Measurements from ENCODE around the gene CACNA1D. TPM values are rescaled to one million over a fixed set of nuclear protein-coding genes. Genes with fewer than 3 reads are reported as not detected.

The CACNA1D gene
- total RNA-seq, 1 donor from 2014 or later = 1.9 TPM

DNA sequence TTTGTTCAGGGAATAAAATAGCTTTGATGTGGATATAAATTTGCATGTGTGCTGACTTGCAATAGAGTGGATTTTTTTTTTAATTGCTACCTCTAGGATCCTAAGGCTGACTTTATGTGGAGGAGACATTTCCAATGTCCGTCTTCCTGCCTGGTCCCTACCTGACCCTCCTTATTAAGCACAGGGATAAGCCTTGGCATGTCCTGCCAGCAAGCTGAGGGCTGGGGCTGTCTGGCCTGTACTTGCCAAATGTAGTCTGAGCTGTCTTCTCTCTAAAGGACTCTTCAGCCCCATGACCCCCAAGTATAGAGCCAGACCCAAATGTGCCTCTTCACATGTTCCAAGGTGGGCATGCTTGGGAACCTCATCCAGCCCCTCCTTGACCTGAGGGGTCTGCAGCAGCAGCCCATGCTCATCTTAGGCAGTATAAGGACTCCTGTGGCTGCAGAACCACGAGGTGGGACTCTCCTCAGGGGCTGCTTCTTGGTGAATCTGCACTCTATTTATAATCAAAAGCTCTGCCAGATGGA, 88.8 kb downstream of the CACNA1D start:
- CTCF ChIA-PET = no interaction called here
- H3K4me3 Mint-ChIP-seq = no peak overlapping the region
- TF ChIP-seq, protein P1, sequence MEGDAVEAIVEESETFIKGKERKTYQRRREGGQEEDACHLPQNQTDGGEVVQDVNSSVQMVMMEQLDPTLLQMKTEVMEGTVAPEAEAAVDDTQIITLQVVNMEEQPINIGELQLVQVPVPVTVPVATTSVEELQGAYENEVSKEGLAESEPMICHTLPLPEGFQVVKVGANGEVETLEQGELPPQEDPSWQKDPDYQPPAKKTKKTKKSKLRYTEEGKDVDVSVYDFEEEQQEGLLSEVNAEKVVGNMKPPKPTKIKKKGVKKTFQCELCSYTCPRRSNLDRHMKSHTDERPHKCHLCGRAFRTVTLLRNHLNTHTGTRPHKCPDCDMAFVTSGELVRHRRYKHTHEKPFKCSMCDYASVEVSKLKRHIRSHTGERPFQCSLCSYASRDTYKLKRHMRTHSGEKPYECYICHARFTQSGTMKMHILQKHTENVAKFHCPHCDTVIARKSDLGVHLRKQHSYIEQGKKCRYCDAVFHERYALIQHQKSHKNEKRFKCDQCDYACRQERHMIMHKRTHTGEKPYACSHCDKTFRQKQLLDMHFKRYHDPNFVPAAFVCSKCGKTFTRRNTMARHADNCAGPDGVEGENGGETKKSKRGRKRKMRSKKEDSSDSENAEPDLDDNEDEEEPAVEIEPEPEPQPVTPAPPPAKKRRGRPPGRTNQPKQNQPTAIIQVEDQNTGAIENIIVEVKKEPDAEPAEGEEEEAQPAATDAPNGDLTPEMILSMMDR (IDR thresholded peaks at IDR 0.05) = no peak
- H3K4me1 Mint-ChIP-seq = no peaks in the 10 kb centered on the region
- ATAC-seq (ENCODE audit: low read depth) = no peak
- POLR2A ChIA-PET = no interaction called here
- DNase-seq = no peak
- intact Hi-C loops (cut with micrococcal nuclease) = no loop called here
- no peaks in the 10 kb centered on the region for H3K9me3 Mint-ChIP-seq
- no peaks in the 10 kb centered on the region for H3K27me3 Mint-ChIP-seq
- no peaks in the 10 kb centered on the region for H3K36me3 Mint-ChIP-seq (ENCODE audit: low read depth)
- H3K27ac Mint-ChIP-seq = no peak overlapping the region

DNA sequence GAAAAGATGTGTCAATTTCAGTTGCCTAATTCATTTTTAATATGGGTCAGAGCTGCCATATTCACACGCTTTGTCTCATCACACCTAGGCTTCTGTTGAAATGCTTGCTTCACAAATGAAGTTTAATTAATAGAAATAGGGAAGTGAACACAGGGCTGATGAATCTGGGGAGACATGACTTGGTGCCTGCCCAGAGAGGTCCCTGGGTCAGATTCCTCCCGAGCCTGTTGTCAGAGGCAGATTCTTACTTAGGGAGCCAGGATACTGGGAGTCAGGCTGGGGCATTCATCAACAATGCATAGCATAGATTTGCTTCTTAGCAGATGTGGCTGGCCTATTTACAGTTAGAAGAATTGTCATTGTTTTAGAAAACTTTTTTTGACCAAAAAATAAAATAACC, 90.6 kb downstream of the CACNA1D start:
- intact Hi-C loops (cut with micrococcal nuclease) = no loop called here
- Mint-ChIP-seq H3K27me3 (no peaks in the 10 kb centered on the region), H3K36me3 (ENCODE audit: low read depth) (no peaks in the 10 kb centered on the region), H3K27ac (no peak overlapping the region), H3K4me3 (no peak overlapping the region), H3K4me1 (no peaks in the 10 kb centered on the region), H3K9me3 (no peaks in the 10 kb centered on the region)
- no peak for DNase-seq
- TF ChIP-seq, protein P1 (IDR thresholded peaks at IDR 0.05) = no peak
- no peak for ATAC-seq (ENCODE audit: low read depth)
- CTCF ChIA-PET = no interaction called here
- POLR2A ChIA-PET = no interaction called here

DNA sequence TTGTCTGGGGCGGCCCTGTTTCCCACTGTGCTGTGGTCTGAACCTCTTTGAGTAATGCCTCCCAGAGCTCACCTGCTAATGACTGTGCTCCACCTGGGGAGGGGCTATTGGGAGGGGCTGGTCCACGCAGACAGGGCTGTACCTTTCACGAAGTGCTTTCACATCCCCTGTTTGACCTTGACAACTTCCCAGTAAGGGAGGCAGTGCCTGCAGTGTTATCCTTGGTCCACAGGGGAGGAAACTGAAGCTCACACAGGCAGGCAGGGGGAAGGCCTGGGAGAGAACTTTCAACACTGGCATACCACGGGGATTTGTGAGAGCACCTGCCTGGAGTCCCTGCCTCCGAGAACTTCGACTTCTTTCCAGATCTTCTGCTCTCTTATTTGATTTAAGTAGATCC, 91.2 kb downstream of the CACNA1D start:
- Mint-ChIP-seq H3K4me1 (no peaks in the 10 kb centered on the region), H3K27me3 (no peaks in the 10 kb centered on the region), H3K9me3 (no peaks in the 10 kb centered on the region), H3K4me3 (no peak overlapping the region), H3K27ac (no peak overlapping the region), H3K36me3 (ENCODE audit: low read depth) (no peaks in the 10 kb centered on the region)
- TF ChIP-seq, protein P1 (IDR thresholded peaks at IDR 0.05) = no peak
- no peak for ATAC-seq (ENCODE audit: low read depth)
- POLR2A ChIA-PET = no interaction called here
- CTCF ChIA-PET = no interaction called here
- intact Hi-C loops (cut with micrococcal nuclease) = no loop called here
- no peak for DNase-seq

DNA sequence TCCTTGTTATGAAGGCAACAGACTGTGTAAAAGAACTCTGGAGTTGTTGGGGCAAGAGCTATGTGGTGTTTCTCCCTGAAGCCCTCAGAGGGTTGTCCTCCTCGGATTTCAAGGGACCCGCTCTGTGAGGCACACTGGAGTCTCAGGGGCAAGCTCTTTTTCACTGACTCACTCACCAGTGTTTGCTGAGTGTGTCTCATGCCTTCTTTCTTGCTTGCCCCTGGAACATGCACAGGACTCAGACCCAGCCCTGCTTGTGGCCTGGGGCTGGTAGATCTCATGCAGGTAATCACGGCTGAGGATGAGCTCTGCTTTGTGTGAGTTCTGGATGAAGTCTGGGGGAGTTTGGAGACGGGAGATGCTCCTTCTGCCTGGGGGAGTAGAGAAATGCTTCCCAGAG, 93.7 kb downstream of the CACNA1D start:
- ChIA-PET CTCF (no interaction called here), POLR2A (no interaction called here)
- TF ChIP-seq, protein P1 (IDR thresholded peaks at IDR 0.05) = no peak
- no peaks in the 10 kb centered on the region for H3K36me3 Mint-ChIP-seq (ENCODE audit: low read depth)
- H3K27ac Mint-ChIP-seq = no peak overlapping the region
- peaks cover 5% of the 10 kb centered on the region for H3K4me1 Mint-ChIP-seq
- H3K9me3 Mint-ChIP-seq = no peaks in the 10 kb centered on the region
- intact Hi-C loops (cut with micrococcal nuclease) = no loop called here
- no peak for ATAC-seq (ENCODE audit: low read depth)
- DNase-seq = no peak
- no peak overlapping the region for H3K4me3 Mint-ChIP-seq
- no peaks in the 10 kb centered on the region for H3K27me3 Mint-ChIP-seq

DNA sequence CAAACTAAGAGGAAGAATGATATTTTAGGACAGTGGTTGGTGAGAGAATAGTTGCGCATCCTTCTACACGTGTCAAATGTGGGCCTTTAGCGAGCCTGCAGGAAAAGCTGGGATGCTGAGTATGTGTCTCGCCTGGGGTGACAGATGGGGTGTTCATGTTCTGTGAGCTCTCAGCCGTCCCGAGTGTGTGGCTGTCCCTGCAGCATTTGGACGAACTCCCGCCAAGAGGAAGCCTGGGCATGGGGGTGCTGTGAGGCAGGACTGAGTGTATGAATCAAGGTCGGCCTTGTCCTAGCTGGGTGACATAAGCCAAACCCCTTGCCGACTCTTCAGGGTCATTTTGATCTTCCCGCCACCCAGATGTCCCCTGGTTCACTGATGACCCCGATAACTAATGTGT, 94.8 kb downstream of the CACNA1D start:
- ChIA-PET CTCF (no interaction called here), POLR2A (no interaction called here)
- Mint-ChIP-seq H3K4me1 (peaks cover 8% of the 10 kb centered on the region), H3K4me3 (no peak overlapping the region), H3K36me3 (ENCODE audit: low read depth) (no peaks in the 10 kb centered on the region), H3K9me3 (no peaks in the 10 kb centered on the region), H3K27me3 (no peaks in the 10 kb centered on the region), H3K27ac (no peak overlapping the region)
- no peak for ATAC-seq (ENCODE audit: low read depth)
- TF ChIP-seq, protein P1 (IDR thresholded peaks at IDR 0.05) = no peak
- no peak for DNase-seq
- intact Hi-C loops (cut with micrococcal nuclease) = no loop called here

Measured in activated B cell treated with CpG ODN at 0.5 μM for 24 hours (primary cell).